Large intestine (tissue), 1 donor: Measurements from ENCODE around the gene FAM13B. TPM values are rescaled to one million over a fixed set of nuclear protein-coding genes. Genes with fewer than 3 reads are reported as not detected.

Experiments
- polyA plus RNA-seq: library from polyadenylated mRNA; unstranded; fragments of 120-200 nt; gene quantifications from one replicate; pipeline ENCODE4 v1.2.1, GENCODE V29; 2013

Gene FAM13B
- polyA plus RNA-seq, 1 donor: 23.5 TPM

Other genes with a start within 250 kb of the FAM13B start
- 2.2 TPM for gene MYOT, start 165.2 kb downstream of the FAM13B start, polyA plus RNA-seq
- gene PKD2L2, start 143.6 kb downstream of the FAM13B start, polyA plus RNA-seq: 0.15 TPM
- not detected for gene WNT8A, start 51.0 kb upstream of the FAM13B start, polyA plus RNA-seq
- gene NME5, start 106.3 kb upstream of the FAM13B start, polyA plus RNA-seq: 2.8 TPM
- 88.3 TPM for gene BRD8, start 145.6 kb upstream of the FAM13B start, polyA plus RNA-seq
- gene KIF20A, start 146.0 kb upstream of the FAM13B start, polyA plus RNA-seq: 13.8 TPM
- 35.7 TPM for gene CDC23, start 180.2 kb upstream of the FAM13B start, polyA plus RNA-seq
- gene GFRA3, start 241.5 kb upstream of the FAM13B start, polyA plus RNA-seq: 6.9 TPM